Naive thymus-derived CD4-positive, alpha-beta T cell (primary cell): ENCODE results near the gene ZNF575. TPM values are rescaled to one million over a fixed set of nuclear protein-coding genes. Genes with fewer than 3 reads are reported as not detected.

Source experiments
- ATAC-seq: fragments of 150-1000 bp; cut with Tn5 transposase; 2 replicates; pipeline ENCODE4 v1.10.0; 2021; ENCODE audit warnings: mild to moderate bottlenecking, moderate library complexity
- CTCF ChIA-PET: fragments of 350-600 bp; sonication (Branson Sonifier 250); formaldehyde crosslinking; loops from one replicate; lab custom pipeline; 2021; ENCODE audit warnings: antibody characterized with exemption; lab: Charles Lee
- POLR2A ChIA-PET: fragments of 350-600 bp; sonication (Branson Sonifier 250); formaldehyde crosslinking; loops from one replicate; lab custom pipeline; 2021; ENCODE audit warnings: antibody characterized with exemption, inconsistent platforms; lab: Charles Lee
- DNase-seq, 9 donors: peaks; one replicate each; pipeline versions ENCODE4 v3.0.0 to v3.0.0-alpha.2; 2020 to 2022; ENCODE audit warnings: mixed read lengths in 1 of 9
- H3K27ac ChIP-seq: one replicate; pipeline ENCODE4 v1.7.0; 2013; ENCODE audit warnings: mild to moderate bottlenecking, low read depth, low read length, moderate library complexity
- H3K27me3 ChIP-seq, 2 donors: one replicate each; pipeline ENCODE4 v1.7.0; 2013; ENCODE audit warnings: low read length in 2 of 2, mild to moderate bottlenecking in 2 of 2, moderate library complexity in 2 of 2; ENCODE audit not compliant: control insufficient read depth in 2 of 2, insufficient read depth in 2 of 2
- H3K36me3 ChIP-seq, 3 experiments: 1 replicate in 2 of 3; 2 replicates in 1 of 3; pipeline ENCODE4 v1.7.0; 2013; ENCODE audit warnings: low read length in 3 of 3, mild to moderate bottlenecking in 3 of 3, moderate library complexity in 1 of 3; ENCODE audit not compliant: insufficient read depth in 3 of 3, control insufficient read depth in 2 of 3
- H3K4me1 ChIP-seq, 2 donors: one replicate each; pipeline ENCODE4 v1.7.0; 2013; ENCODE audit warnings: low read length in 2 of 2, mild to moderate bottlenecking in 2 of 2, moderate library complexity in 1 of 2; ENCODE audit not compliant: control insufficient read depth in 2 of 2, insufficient read depth in 2 of 2
- H3K4me3 ChIP-seq: 2 replicates; pipeline ENCODE4 v1.7.0; 2013; ENCODE audit warnings: mild to moderate bottlenecking, low read length
- H3K9me3 ChIP-seq, 3 experiments: 1 replicate in 2 of 3; 2 replicates in 1 of 3; pipeline ENCODE4 v1.7.0; 2013; ENCODE audit warnings: low read length in 3 of 3; ENCODE audit not compliant: control insufficient read depth in 2 of 3
- H3K27ac Mint-ChIP-seq, 9 donors: one replicate each; pipeline ENCODE4 v1.8.0; 2020 to 2022; ENCODE audit warnings: mixed read lengths in 9 of 9, mild to moderate bottlenecking in 8 of 9, moderate library complexity in 5 of 9, inconsistent platforms in 2 of 9
- H3K27me3 Mint-ChIP-seq, 5 donors: one replicate each; pipeline ENCODE4 v1.8.0; 2021 to 2022; ENCODE audit warnings: mixed read lengths in 5 of 5, mild to moderate bottlenecking in 1 of 5
- H3K36me3 Mint-ChIP-seq, 5 donors: one replicate each; pipeline ENCODE4 v1.8.0; 2020 to 2022; ENCODE audit warnings: mixed read lengths in 5 of 5, mild to moderate bottlenecking in 3 of 5, inconsistent platforms in 1 of 5
- H3K4me1 Mint-ChIP-seq, 7 donors: one replicate each; pipeline ENCODE4 v1.8.0; 2020 to 2022; ENCODE audit warnings: mixed read lengths in 7 of 7, mild to moderate bottlenecking in 3 of 7, inconsistent platforms in 1 of 7
- H3K4me3 Mint-ChIP-seq, 10 donors: one replicate each; pipeline ENCODE4 v1.8.0; 2020 to 2022; ENCODE audit warnings: mild to moderate bottlenecking in 10 of 10, mixed read lengths in 10 of 10, moderate library complexity in 6 of 10, inconsistent platforms in 2 of 10
- H3K9me3 Mint-ChIP-seq, 11 donors: one replicate each; pipeline ENCODE4 v1.8.0; 2020 to 2022; ENCODE audit warnings: mixed read lengths in 11 of 11, mild to moderate bottlenecking in 4 of 11, inconsistent platforms in 1 of 11, moderate library complexity in 1 of 11
- intact Hi-C, 2 donors: fragments of 100-400 bp; cut with micrococcal nuclease; formaldehyde crosslinking; loops; one replicate each; pipeline ENCODE4 v1.15.1; 2023
- polyA plus RNA-seq, 2 donors: library from polyadenylated mRNA; unstranded; fragments of 300-500 nt; fragmentation: Illumina TruSeq; gene quantifications; one replicate each; pipeline ENCODE4 v1.2.3, GENCODE V29; 2021
- total RNA-seq, 6 experiments: library from RNA in 5 of 6; stranded (reverse) in 5 of 6; gene quantifications; 1 replicate in 5 of 6; 2 replicates in 1 of 6; pipeline ENCODE4 v1.2.3 and lab custom pipeline; 2021 to 2026

ZNF575 gene
- total and polyA plus RNA-seq, 7 experiments from 2014 or later, result 2.7 to 10.7 (median 5.0) TPM

GRCh38 chr19:43533546-43534304 lies 737 bp downstream of the ZNF575 start:
- Histone ChIP-seq H3K4me1 (peaks cover 12 to 14% of the 10 kb centered on the region in 2 donors), H3K27ac (peak overlapping the region; percentile 68), H3K4me3 (peak overlapping the region; percentile 98), H3K27me3 (no peaks in the 10 kb centered on the region), H3K9me3 (peaks cover 0 to 3% (median 0%) of the 10 kb centered on the region in 3 experiments), H3K36me3 (peaks cover 0 to 9% (median 0%) of the 10 kb centered on the region in 3 experiments)
- DNase-seq (peak; percentile 82 to 98 (median 90)), ATAC-seq (peak; percentile 89)
- peak overlapping the region; percentile 88 to 98 (median 95) for H3K4me3 Mint-ChIP-seq
- peaks cover 6 to 12% (median 10%) of the 10 kb centered on the region in 5 donors for H3K36me3 Mint-ChIP-seq
- H3K27me3 Mint-ChIP-seq, result no peaks in the 10 kb centered on the region
- H3K4me1 Mint-ChIP-seq, result peaks cover 5 to 27% (median 17%) of the 10 kb centered on the region in 7 donors
- H3K27ac Mint-ChIP-seq, result peak overlapping the region; percentile 90 to 98 (median 95)
- ChIA-PET CTCF (interaction anchor here (0.7 to 2.0 kb wide), 5 partner anchors 9 to 98 kb away, joined by 3 to 12 read pairs (median 3); no protein-coding TSS in a partner anchor), POLR2A (interaction anchor here (0.7 to 5.0 kb wide), 18 partner anchors 9 to 115 kb away, joined by 3 to 30 read pairs (median 6); partner anchors contain the start of genes IRGQ, PHLDB3, XRCC1 and ZNF576)
- intact Hi-C loops, result loop anchor here (1.0 to 2.0 kb wide), 9 partner anchors 8 to 135 kb away; partner anchors contain the start of genes IRGQ (in 2 of the 2), PHLDB3 (in 2 of the 2), PINLYP (in 2 of the 2) and XRCC1 (in 2 of the 2)
- H3K9me3 Mint-ChIP-seq, result peaks cover 0 to 5% (median 2%) of the 10 kb centered on the region in 11 donors

GRCh38 chr19:43534305-43534815 lies 1.4 kb downstream of the ZNF575 start:
- Mint-ChIP-seq H3K36me3 (peaks cover 12 to 18% (median 16%) of the 10 kb centered on the region in 5 donors), H3K4me3 (peak overlapping the region; percentile 88 to 98 (median 95)), H3K27me3 (no peaks in the 10 kb centered on the region), H3K27ac (peak overlapping the region; percentile 90 to 98 (median 95)), H3K9me3 (peaks cover 0 to 12% (median 6%) of the 10 kb centered on the region in 11 donors), H3K4me1 (peaks cover 5 to 27% (median 17%) of the 10 kb centered on the region in 7 donors)
- intact Hi-C loops, result loop anchor here in 1 of 2 donors (1.0 kb wide), 1 partner anchor 62 kb away; the partner anchor contains the start of genes IRGQ and ZNF576
- DNase-seq (no peak), ATAC-seq (no peak)
- H3K27ac ChIP-seq, result peak overlapping the region; percentile 68
- H3K27me3 ChIP-seq, result no peaks in the 10 kb centered on the region
- H3K4me3 ChIP-seq, result no peak overlapping the region
- H3K9me3 ChIP-seq, result peaks cover 0 to 10% (median 0%) of the 10 kb centered on the region in 3 experiments
- ChIA-PET CTCF (interaction anchor here (0.9 to 2.0 kb wide), 2 partner anchors 10 to 21 kb away, joined by 3 to 6 read pairs; no protein-coding TSS in a partner anchor), POLR2A (interaction anchor here (1.0 to 5.0 kb wide), 7 partner anchors 10 to 95 kb away, joined by 3 to 30 read pairs (median 8); partner anchors contain the start of genes IRGQ and ZNF576)
- peaks cover 12 to 14% of the 10 kb centered on the region in 2 donors for H3K4me1 ChIP-seq
- peaks cover 0 to 15% (median 0%) of the 10 kb centered on the region in 3 experiments for H3K36me3 ChIP-seq

- Histone ChIP-seq H3K4me3 (no peak overlapping the region), H3K4me1 (peaks cover 12 to 14% of the 10 kb centered on the region in 2 donors), H3K36me3 (peaks cover 0 to 22% (median 0%) of the 10 kb centered on the region in 3 experiments), H3K27ac (peak overlapping the region; percentile 68), H3K27me3 (no peaks in the 10 kb centered on the region), H3K9me3 (peaks cover 0 to 10% (median 0%) of the 10 kb centered on the region in 3 experiments)
- H3K27ac Mint-ChIP-seq, result peak overlapping the region; percentile 18 to 98 (median 87)
- peaks cover 5 to 27% (median 17%) of the 10 kb centered on the region in 7 donors for H3K4me1 Mint-ChIP-seq
- ChIA-PET POLR2A (interaction anchor here (1.5 to 5.0 kb wide), 2 partner anchors 20 to 33 kb away, joined by 3 to 30 read pairs; no protein-coding TSS in a partner anchor), CTCF (interaction anchor here (0.9 to 4.1 kb wide), 5 partner anchors 11 to 62 kb away, joined by 3 to 20 read pairs (median 6); no protein-coding TSS in a partner anchor)
- DNase-seq (peak in 1 of 9 donors; percentile 2), ATAC-seq (no peak)
- peaks cover 0 to 16% (median 7%) of the 10 kb centered on the region in 11 donors for H3K9me3 Mint-ChIP-seq
- no peaks in the 10 kb centered on the region for H3K27me3 Mint-ChIP-seq
- peak overlapping the region in 3 of 10 donors; percentile 54 to 62 (median 61) for H3K4me3 Mint-ChIP-seq
- intact Hi-C loops, result loop anchor here in 1 of 2 donors (1.0 kb wide), 1 partner anchor 61 kb away; the partner anchor contains the start of genes IRGQ and ZNF576
- peaks cover 13 to 24% (median 22%) of the 10 kb centered on the region in 5 donors for H3K36me3 Mint-ChIP-seq
Observed at GRCh38 chr19:43534816-43535761, 2.1 kb downstream of the ZNF575 start.

- peaks cover 13 to 57% (median 38%) of the 10 kb centered on the region in 5 donors for H3K36me3 Mint-ChIP-seq
- peaks cover 3 to 5% of the 10 kb centered on the region in 2 donors for H3K4me1 ChIP-seq
- no peaks in the 10 kb centered on the region for H3K27me3 Mint-ChIP-seq
- no peaks in the 10 kb centered on the region for H3K27me3 ChIP-seq
- H3K27ac ChIP-seq, result no peak overlapping the region
- peaks cover 2 to 13% (median 3%) of the 10 kb centered on the region in 7 donors for H3K4me1 Mint-ChIP-seq
- peaks cover 0 to 20% (median 7%) of the 10 kb centered on the region in 11 donors for H3K9me3 Mint-ChIP-seq
- DNase-seq (no peak), ATAC-seq (no peak)
- no peak overlapping the region for H3K4me3 ChIP-seq
- H3K4me3 Mint-ChIP-seq, result no peak overlapping the region
- POLR2A ChIA-PET, result no interaction called here
- peaks cover 0 to 10% (median 0%) of the 10 kb centered on the region in 3 experiments for H3K9me3 ChIP-seq
- H3K36me3 ChIP-seq, result peaks cover 0 to 59% (median 8%) of the 10 kb centered on the region in 3 experiments
- H3K27ac Mint-ChIP-seq, result peak overlapping the region in 1 of 9 donors; percentile 32
- intact Hi-C loops, result no loop called here
- CTCF ChIA-PET, result interaction anchor here (0.6 to 4.1 kb wide), 2 partner anchors 16 to 62 kb away, joined by 3 to 20 read pairs; no protein-coding TSS in a partner anchor
Observed at GRCh38 chr19:43538922-43539321, 5.9 kb downstream of the ZNF575 start.

GRCh38 chr19:43540381-43540780 lies 7.4 kb downstream of the ZNF575 start:
- Mint-ChIP-seq H3K36me3 (peaks cover 13 to 67% (median 38%) of the 10 kb centered on the region in 5 donors), H3K27me3 (no peaks in the 10 kb centered on the region), H3K4me3 (no peak overlapping the region), H3K4me1 (peaks cover 0 to 10% (median 2%) of the 10 kb centered on the region in 7 donors), H3K27ac (peak overlapping the region in 2 of 9 donors; percentile 2 to 65), H3K9me3 (peaks cover 0 to 20% (median 7%) of the 10 kb centered on the region in 11 donors)
- H3K4me1 ChIP-seq, result no peaks in the 10 kb centered on the region
- no peak overlapping the region for H3K27ac ChIP-seq
- DNase-seq, result no peak
- intact Hi-C loops, result no loop called here
- no peaks in the 10 kb centered on the region for H3K27me3 ChIP-seq
- no peak for ATAC-seq
- POLR2A ChIA-PET, result no interaction called here
- H3K4me3 ChIP-seq, result no peak overlapping the region
- H3K36me3 ChIP-seq, result peaks cover 0 to 74% (median 14%) of the 10 kb centered on the region in 3 experiments
- H3K9me3 ChIP-seq, result peaks cover 0 to 10% (median 0%) of the 10 kb centered on the region in 3 experiments
- CTCF ChIA-PET, result no interaction called here
